NCI-H526 treated with DMSO at 0.1 percent for 48 hours (cell line): Measurements from ENCODE around the gene MLLT3.

Experiments
- DNase-seq: peaks from one replicate; lab custom pipeline; 2025; lab: John Stamatoyannopoulos, UW

MLLT3 gene

GRCh38 chr9:20557285-20557684, 65.0 kb downstream of the MLLT3 start:
- no peak for DNase-seq

DNA sequence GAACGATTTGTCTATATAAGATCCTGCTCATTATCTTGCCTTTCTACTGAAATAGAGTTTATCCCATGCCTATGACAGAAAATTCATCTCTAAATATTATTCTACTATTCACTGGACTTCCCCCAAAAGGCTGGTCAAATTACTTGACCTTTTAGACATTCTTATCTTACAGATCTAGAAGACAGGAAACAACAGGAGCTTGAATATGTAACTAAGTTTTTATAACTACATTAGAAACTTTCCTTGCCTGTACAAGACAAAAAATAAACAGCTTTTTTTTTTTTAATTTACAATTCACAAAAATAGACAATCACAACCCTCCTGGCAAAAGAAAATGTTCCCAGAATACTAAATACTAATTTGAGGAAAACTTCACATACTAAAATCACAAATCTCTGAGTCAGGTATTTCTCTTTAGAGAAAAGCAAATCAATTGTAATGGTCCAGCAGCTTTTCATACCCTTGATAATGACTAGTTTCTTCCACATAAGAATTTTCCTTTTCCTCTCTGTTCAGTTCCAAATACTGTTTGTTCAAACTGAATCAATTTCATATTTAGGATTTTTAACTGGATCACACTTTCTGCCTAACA, 68.6 kb downstream of the MLLT3 start:
- DNase-seq, result no peak

DNA sequence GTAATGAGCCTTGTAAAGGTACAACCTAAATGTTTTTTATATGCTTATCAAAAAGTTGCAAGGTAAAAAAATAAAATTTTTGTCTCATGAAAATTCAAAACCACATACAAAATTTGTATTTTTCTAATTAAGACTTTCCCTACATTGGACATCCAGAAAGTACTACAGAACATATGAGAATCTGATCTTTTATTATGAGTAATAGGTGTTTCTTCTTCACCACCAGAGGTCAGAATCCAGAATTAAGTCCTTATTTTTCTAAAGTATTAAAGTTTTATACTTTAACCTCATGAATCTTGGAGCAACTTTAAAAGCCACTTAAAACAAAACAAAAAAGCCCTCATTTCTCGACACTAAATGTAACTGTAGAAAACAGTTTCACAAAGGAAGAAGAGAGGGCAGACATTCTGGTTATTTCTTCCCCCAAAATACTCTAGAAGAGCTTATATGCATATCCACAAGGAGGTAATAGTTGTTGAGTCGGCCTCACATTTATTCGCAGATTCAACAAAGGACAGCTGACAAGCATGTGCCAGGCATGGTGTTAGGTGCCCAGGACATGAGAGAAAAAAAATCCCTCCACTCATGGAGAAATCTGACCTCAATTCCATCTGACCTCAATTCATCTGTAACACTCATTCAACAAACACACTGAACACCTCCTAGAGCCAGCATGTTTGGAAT, 69.3 kb downstream of the MLLT3 start:
- no peak for DNase-seq

- no peak for DNase-seq
Measured at GRCh38 chr9:20551835-20552234, 70.5 kb downstream of the MLLT3 start.

DNA sequence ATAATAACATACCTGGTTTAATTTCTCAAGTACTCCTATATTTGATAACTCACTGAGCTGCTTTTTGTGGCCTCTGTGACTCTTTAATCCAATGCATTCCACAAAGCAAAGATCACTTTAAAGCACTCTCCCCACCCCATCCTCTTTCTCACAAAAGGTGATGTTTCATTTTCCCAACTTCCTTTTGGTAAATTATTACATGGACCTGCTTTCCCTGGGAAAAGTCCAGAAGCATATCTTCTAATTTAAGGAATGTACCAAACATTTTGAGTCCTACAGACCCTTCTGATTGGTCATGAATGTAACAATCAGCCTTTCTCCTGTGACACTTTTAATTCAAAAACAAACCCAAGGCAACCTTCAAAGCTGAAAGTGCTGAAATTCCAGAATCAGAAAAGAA, 71.1 kb downstream of the MLLT3 start:
- no peak for DNase-seq

DNA sequence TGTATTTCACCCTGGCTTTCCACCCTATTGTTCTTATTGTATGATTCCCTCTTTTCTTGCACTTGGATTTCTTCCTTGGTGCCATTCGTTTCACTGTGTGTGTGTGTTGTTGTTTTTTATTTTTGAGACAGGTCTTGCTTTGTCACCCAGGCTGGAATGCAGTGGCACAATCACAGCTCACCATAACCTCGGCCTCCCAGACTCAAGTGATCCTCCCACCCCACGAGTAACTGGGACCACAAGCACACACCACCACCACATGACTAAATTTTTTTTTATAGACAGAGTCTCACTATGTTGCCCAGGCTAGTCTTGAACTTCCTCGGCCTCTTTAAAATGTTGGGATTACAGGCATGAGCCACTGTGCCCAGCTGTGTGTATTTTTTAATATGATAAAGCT, 72.0 kb downstream of the MLLT3 start:
- no peak for DNase-seq

DNA sequence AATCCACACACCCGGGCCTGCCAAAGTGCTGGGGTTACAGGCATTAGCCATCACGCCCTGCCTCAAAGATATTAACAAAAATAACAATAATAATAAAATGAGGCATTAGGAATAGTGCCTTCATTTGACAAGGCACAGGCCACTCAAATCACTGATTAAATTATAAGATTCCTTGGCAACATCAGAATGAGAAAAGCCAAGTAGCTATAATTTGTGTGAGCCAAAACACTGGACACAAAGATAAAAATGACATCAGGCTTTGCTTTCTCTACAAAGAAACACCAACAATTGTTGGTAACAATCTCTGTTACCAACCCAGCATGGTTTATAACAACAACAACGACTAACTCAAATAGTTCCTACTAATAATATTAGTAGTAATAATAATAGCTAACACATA, 73.2 kb downstream of the MLLT3 start:
- no peak for DNase-seq

DNA sequence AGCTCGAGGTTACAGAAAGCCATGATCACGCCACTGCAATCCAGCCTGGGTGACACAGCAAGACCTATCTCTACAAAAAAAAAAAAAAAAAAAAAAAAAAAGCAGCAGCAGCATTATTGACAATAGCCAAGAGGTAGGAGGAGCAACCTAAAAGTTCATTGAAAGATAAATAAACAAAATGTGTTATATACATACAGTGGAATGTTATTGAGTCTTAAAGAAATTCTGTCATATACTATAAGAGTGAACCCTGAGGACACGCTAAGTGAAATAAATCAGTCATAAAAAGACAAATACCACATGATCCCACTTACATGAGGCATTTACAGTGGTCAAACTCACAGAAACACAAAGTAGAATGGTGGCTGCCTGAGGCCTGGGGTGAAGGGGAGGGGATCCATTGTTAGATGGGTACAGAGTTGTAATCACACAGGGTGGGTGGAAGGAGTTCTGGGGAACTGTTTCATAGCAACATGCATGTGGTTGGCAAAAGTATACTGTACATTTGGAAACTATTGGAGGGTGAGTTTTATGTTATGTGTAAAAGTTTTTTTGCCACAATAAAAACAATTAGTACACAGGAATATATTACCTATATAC, 77.2 kb downstream of the MLLT3 start:
- DNase-seq, result no peak

GRCh38 chr9:20540169-20540863, 82.0 kb downstream of the MLLT3 start:
- no peak for DNase-seq

GRCh38 chr9:20538956-20539355, 83.3 kb downstream of the MLLT3 start:
- no peak for DNase-seq

GRCh38 chr9:20538092-20538491, 84.2 kb downstream of the MLLT3 start:
- no peak for DNase-seq

GRCh38 chr9:20537294-20537693, 85.0 kb downstream of the MLLT3 start:
- DNase-seq, result no peak

- DNase-seq, result no peak
Measured at GRCh38 chr9:20532584-20532983, 89.7 kb downstream of the MLLT3 start.

GRCh38 chr9:20529837-20530236, 92.5 kb downstream of the MLLT3 start:
- no peak for DNase-seq

DNA sequence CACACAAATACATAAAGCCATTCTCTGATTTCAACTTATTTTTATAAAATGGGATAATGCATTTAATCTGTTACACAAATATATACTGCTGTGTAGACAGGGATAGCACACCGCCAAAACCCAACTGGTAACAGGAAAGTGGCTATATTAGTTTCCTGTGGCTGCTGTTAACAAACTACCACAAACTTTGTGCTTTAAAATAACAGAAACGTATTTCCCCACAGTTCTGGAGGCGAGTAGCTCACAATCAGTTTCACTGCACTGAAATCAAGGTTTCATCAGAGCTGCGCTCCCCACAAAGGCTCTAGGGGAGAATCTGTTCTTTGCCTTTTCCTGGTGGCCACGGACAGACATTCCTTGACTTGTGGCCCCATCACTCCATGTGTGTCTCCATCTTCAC, 94.0 kb downstream of the MLLT3 start:
- no peak for DNase-seq

- DNase-seq, result peak; percentile 62
Measured at GRCh38 chr9:20526500-20527319, 95.6 kb downstream of the MLLT3 start.

DNA sequence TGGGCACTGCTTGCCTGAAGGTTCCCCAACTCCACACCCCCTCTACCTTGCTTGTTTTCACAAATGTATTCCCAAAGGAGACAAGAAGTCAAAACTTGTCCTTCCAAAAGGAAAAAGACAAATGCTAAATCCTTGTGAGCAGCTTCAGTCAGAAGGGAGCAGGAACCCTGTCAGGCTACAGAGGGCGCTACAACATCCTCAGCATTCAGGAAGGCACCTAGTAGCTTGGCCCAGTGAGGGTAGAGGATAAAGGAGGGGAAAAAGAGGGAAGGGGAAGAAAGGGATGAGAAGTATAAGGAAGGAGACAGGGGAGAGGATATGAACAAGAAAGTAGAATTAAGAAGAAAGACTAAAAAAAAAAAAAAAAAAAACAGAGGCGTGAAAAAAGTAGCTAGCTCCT, 97.5 kb downstream of the MLLT3 start:
- no peak for DNase-seq

GRCh38 chr9:20518737-20519136, 103.6 kb downstream of the MLLT3 start:
- no peak for DNase-seq

GRCh38 chr9:20513126-20513913, 109.0 kb downstream of the MLLT3 start:
- no peak for DNase-seq

- no peak for DNase-seq
Measured at GRCh38 chr9:20512636-20513035, 109.7 kb downstream of the MLLT3 start.

DNA sequence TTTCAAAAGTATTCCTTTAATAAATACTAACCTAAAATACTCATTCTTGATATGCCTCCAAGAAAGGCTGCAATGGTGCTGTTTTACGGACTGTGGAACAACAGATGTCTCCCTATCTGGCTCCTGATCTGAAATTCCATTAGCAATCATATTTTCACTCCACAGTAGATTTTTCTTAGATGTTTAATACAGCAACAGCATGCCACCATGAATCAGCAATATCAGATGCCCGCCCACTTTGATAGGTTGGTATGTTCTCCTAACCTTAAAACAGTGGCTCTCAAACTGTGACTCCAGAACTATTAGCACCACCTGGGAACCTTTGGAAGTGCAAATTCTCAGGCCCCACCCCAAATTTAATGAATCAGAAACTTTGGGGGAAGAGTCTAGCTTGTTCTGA, 110.2 kb downstream of the MLLT3 start:
- no peak for DNase-seq
